NCI-H2196 (cell line): Measurements from ENCODE around the gene COL4A6.
"Not testable (repeated sequence)": the region's sequence is repeated elsewhere in the genome, so short reads cannot be mapped to it uniquely, and the experiment has no call there.

ENCODE experiments used
- DNase-seq: peaks from one replicate; lab custom pipeline; 2025; ENCODE audit not compliant: unreplicated experiment; lab: John Stamatoyannopoulos, UW

COL4A6 gene

GRCh38 chrX:108438110-108438623, at the start of gene COL4A6:
Gene COL4A6 (minus strand): TSS chrX:108438422. CDS start chrX:108438196, 226 bp downstream.
- DNase-seq: peak; percentile 19

GRCh38 chrX:108485960-108486359, 47.7 kb upstream of the COL4A6 start:
- DNase-seq: no peak

GRCh38 chrX:108484251-108484650, 46.0 kb upstream of the COL4A6 start:
- no peak for DNase-seq

- not testable (repeated sequence) for DNase-seq
Measured at GRCh38 chrX:108481528-108481927, 43.3 kb upstream of the COL4A6 start.

- DNase-seq: no peak
Measured at GRCh38 chrX:108473979-108474378, 35.8 kb upstream of the COL4A6 start.

- no peak for DNase-seq
Measured at GRCh38 chrX:108468486-108468885, 30.3 kb upstream of the COL4A6 start.

GRCh38 chrX:108464604-108465003, 26.4 kb upstream of the COL4A6 start:
- DNase-seq: no peak

- DNase-seq: no peak
Measured at GRCh38 chrX:108456971-108457477, 18.8 kb upstream of the COL4A6 start.

- no peak for DNase-seq
Measured at GRCh38 chrX:108453841-108454240, 15.6 kb upstream of the COL4A6 start.

GRCh38 chrX:108447303-108447702, 9.1 kb upstream of the COL4A6 start:
- DNase-seq: no peak

- no peak for DNase-seq
Measured at GRCh38 chrX:108442901-108443464, 4.8 kb upstream of the COL4A6 start.

- no peak for DNase-seq
Measured at GRCh38 chrX:108439961-108440696, 1.9 kb upstream of the COL4A6 start.

- peak; percentile 74 for DNase-seq
Measured at GRCh38 chrX:108439426-108439942, 1.3 kb upstream of the COL4A6 start, which contains the start of gene COL4A5. Gene COL4A5 (plus strand): TSS chrX:108439838. CDS start chrX:108440126, 288 bp downstream.

- no peak for DNase-seq
Measured at GRCh38 chrX:108437349-108438109, 693 bp downstream of the COL4A6 start.

GRCh38 chrX:108435261-108435660, 3.0 kb downstream of the COL4A6 start:
- no peak for DNase-seq

- no peak for DNase-seq
Measured at GRCh38 chrX:108426262-108426661, 12.0 kb downstream of the COL4A6 start.

GRCh38 chrX:108420481-108420880, 17.7 kb downstream of the COL4A6 start:
- no peak for DNase-seq

GRCh38 chrX:108419401-108419800, 18.8 kb downstream of the COL4A6 start:
- no peak for DNase-seq

- no peak for DNase-seq
Measured at GRCh38 chrX:108417257-108417656, 21.0 kb downstream of the COL4A6 start.

- DNase-seq: peak; percentile 50
Measured at GRCh38 chrX:108415891-108416290, 22.3 kb downstream of the COL4A6 start.

GRCh38 chrX:108415146-108415545, 23.1 kb downstream of the COL4A6 start:
- DNase-seq: no peak
